T-cell (primary cell): ENCODE data around the gene VPS50. TPM values are rescaled to one million over a fixed set of nuclear protein-coding genes. Genes with fewer than 3 reads are reported as not detected.
"Not testable (repeated sequence)": the region's sequence is repeated elsewhere in the genome, so short reads cannot be mapped to it uniquely, and the experiment has no call there.

ENCODE experiments used
- ATAC-seq, 4 experiments: fragments of 200-7000 bp in 3 of 4; fragments of 150-1000 bp in 1 of 4; cut with Tn5 transposase; replicated peaks in 1 of 4; 1 replicate in 3 of 4; 2 replicates in 1 of 4; pipeline ENCODE4 v1.10.0; 2021; ENCODE audit warnings: moderate library complexity in 3 of 4, mild to moderate bottlenecking in 2 of 4, moderate number of reproducible peaks in 1 of 4
- CTCF ChIA-PET, 2 donors: fragments of 300-600 bp; sonication (Branson Sonifier 250); formaldehyde crosslinking; loops; one replicate each; lab custom pipeline; 2022; ENCODE audit warnings: antibody characterized with exemption in 2 of 2; lab: Charles Lee
- POLR2A ChIA-PET, 2 donors: fragments of 300-600 bp; sonication (Branson Sonifier 250); formaldehyde crosslinking; loops; one replicate each; lab custom pipeline; 2022; ENCODE audit warnings: antibody characterized with exemption in 2 of 2; lab: Charles Lee
- DNase-seq, 35 experiments: peaks; one replicate each; pipeline versions ENCODE4 v3.0.0 to v3.0.0-alpha.2; 2013 to 2023
- H3K27ac ChIP-seq: one replicate; pipeline ENCODE4 v1.5.1; 2013; ENCODE audit warnings: low read length
- H3K27me3 ChIP-seq, 2 experiments: replicated peaks in 1 of 2; 1 replicate in 1 of 2; 2 replicates in 1 of 2; pipeline versions ENCODE4 v1.6.1 to v1.7.0; 2013; ENCODE audit warnings: low read length in 1 of 2, mixed read lengths in 1 of 2; ENCODE audit not compliant: control insufficient read depth in 2 of 2, insufficient read depth in 2 of 2; ENCODE audit errors: extremely low read depth in 1 of 2
- H3K36me3 ChIP-seq, 2 donors: 1 replicate in 1 of 2; 2 replicates in 1 of 2; pipeline versions ENCODE4 v1.6.1 to v1.7.0; 2013; ENCODE audit warnings: low read length in 1 of 2; ENCODE audit not compliant: control insufficient read depth in 2 of 2, insufficient read depth in 1 of 2; ENCODE audit errors: extremely low read depth in 1 of 2
- H3K4me1 ChIP-seq, 2 experiments: 1 replicate in 1 of 2; 2 replicates in 1 of 2; pipeline versions ENCODE4 v1.6.1 to v1.7.0; 2013; ENCODE audit warnings: low read length in 2 of 2, mixed read lengths in 1 of 2; ENCODE audit not compliant: insufficient read depth in 2 of 2, control insufficient read depth in 1 of 2; ENCODE audit errors: extremely low read depth in 1 of 2
- H3K4me3 ChIP-seq, 2 donors: 1 replicate in 1 of 2; 2 replicates in 1 of 2; pipeline versions ENCODE4 v1.5.1 to v1.7.0; 2013; ENCODE audit warnings: mild to moderate bottlenecking in 2 of 2, low read length in 1 of 2, moderate library complexity in 1 of 2; ENCODE audit not compliant: control insufficient read depth in 1 of 2; ENCODE audit errors: extremely low read depth in 1 of 2
- H3K9me3 ChIP-seq: 2 replicates; pipeline ENCODE4 v1.7.0; 2013
- H3K27ac Mint-ChIP-seq, 2 donors: one replicate each; pipeline ENCODE4 v1.8.0; 2020 to 2021; ENCODE audit warnings: mild to moderate bottlenecking in 2 of 2, mixed read lengths in 2 of 2
- H3K27me3 Mint-ChIP-seq, 2 donors: one replicate each; pipeline ENCODE4 v1.8.0; 2021 to 2022; ENCODE audit warnings: mixed read lengths in 2 of 2
- H3K36me3 Mint-ChIP-seq: one replicate; pipeline ENCODE4 v1.8.0; 2021; ENCODE audit warnings: mixed read lengths
- H3K4me1 Mint-ChIP-seq, 3 donors: one replicate each; pipeline ENCODE4 v1.8.0; 2020 to 2022; ENCODE audit warnings: mixed read lengths in 3 of 3, mild to moderate bottlenecking in 1 of 3
- H3K4me3 Mint-ChIP-seq, 3 donors: one replicate each; pipeline ENCODE4 v1.8.0; 2020 to 2022; ENCODE audit warnings: mild to moderate bottlenecking in 3 of 3, mixed read lengths in 3 of 3, moderate library complexity in 3 of 3
- H3K9me3 Mint-ChIP-seq, 3 donors: one replicate each; pipeline ENCODE4 v1.8.0; 2020 to 2022; ENCODE audit warnings: mixed read lengths in 3 of 3
- WGBS: methylation state at CpG from one replicate; pipeline ENCODE4 v1.1.5; 2013; ENCODE audit warnings: missing lambda C conversion rate; ENCODE audit not compliant: insufficient coverage; 5-methylcytosine and 5-hydroxymethylcytosine counted together
- total RNA-seq, 35 experiments: library from RNA in 6 of 35; stranded (reverse) in 6 of 35; fragments of 120-200 nt in 1 of 35; gene quantifications; one replicate each; pipeline versions ENCODE4 v1.2.1 to v1.2.4 and lab custom pipeline; 2013 to 2026

VPS50 gene
- total RNA-seq, 5 donors from 2014 or later (not counting 1 experiment from before 2014, with no cell fraction given) = 27.8 to 35.4 (median 31.1) TPM

DNA sequence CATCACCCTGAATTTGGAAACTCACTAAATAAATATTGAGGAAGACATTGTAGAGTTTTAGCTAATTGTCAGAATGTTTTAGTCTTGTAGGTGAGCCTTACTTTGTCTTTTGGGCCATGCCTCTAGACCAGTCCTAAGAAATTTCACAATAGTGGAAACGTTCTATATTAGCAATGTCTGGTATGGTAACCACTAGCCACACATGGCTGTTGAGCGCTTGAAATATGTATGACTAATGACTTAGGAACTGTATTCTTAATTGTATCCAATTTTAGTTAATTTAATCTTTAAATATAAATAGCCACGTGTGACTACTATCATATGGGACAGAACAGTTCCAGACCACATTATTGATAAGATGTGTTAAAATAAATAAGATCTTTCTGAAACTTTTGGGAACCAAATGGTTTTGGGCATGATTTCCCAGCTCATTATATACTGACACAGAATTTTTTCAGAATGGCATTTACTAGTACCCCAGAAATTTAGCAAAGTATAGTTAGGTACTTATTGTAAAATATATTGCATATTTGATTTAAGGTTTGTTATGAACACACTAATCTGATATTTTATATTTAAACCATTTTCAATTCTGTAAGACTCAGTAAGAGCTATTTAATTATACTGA lies 95.0 kb downstream of the VPS50 start:
- DNase-seq = no peak
- no peak for ATAC-seq
- H3K27ac Mint-ChIP-seq = no peak overlapping the region
- no peak overlapping the region for H3K4me3 Mint-ChIP-seq
- no peak overlapping the region for H3K27ac ChIP-seq
- WGBS = no CpG with 5 or more reads among the region's 3 CpGs
- H3K27me3 ChIP-seq = no peaks in the 10 kb centered on the region
- ChIA-PET CTCF (interaction anchor here in 1 of 2 donors (0.6 kb wide), 1 partner anchor 331 kb away, joined by 3 read pairs; no protein-coding TSS in a partner anchor), POLR2A (no interaction called here)
- no peaks in the 10 kb centered on the region for H3K9me3 ChIP-seq
- H3K27me3 Mint-ChIP-seq = no peaks in the 10 kb centered on the region
- H3K36me3 Mint-ChIP-seq = peaks cover 33% of the 10 kb centered on the region
- H3K36me3 ChIP-seq = peaks cover 0 to 2% of the 10 kb centered on the region in 2 donors
- no peak overlapping the region for H3K4me3 ChIP-seq
- H3K9me3 Mint-ChIP-seq = no peaks in the 10 kb centered on the region
- H3K4me1 ChIP-seq = no peaks in the 10 kb centered on the region
- no peaks in the 10 kb centered on the region for H3K4me1 Mint-ChIP-seq

DNA sequence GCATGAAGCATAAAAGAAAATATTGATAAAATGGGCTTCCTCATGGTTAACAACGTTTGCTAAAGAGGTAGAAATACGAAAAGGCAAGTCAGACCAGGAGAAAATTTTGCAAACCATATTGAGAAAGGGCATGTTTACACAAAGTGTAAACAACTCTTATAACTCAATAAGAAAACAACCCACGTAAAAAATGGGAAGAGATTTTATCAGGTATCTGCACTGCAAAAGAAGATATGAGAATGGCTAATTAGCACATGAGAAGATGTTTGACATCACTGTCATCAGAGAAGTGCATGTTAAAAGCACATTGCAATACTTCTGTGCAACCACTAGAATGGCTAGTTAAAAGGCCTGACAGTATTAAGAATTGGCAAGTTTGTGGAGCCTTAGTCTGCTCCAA lies 99.5 kb downstream of the VPS50 start:
- no peaks in the 10 kb centered on the region for H3K9me3 Mint-ChIP-seq
- H3K27me3 Mint-ChIP-seq = no peaks in the 10 kb centered on the region
- DNase-seq (no peak), ATAC-seq (no peak)
- Histone ChIP-seq H3K4me1 (no peaks in the 10 kb centered on the region), H3K27me3 (no peaks in the 10 kb centered on the region), H3K27ac (no peak overlapping the region), H3K4me3 (no peak overlapping the region), H3K36me3 (no peaks in the 10 kb centered on the region), H3K9me3 (no peaks in the 10 kb centered on the region)
- H3K4me1 Mint-ChIP-seq = no peaks in the 10 kb centered on the region
- no peak overlapping the region for H3K4me3 Mint-ChIP-seq
- H3K27ac Mint-ChIP-seq = no peak overlapping the region
- POLR2A ChIA-PET = no interaction called here
- H3K36me3 Mint-ChIP-seq = peaks cover 44% of the 10 kb centered on the region
- no CpG with 5 or more reads among the region's 3 CpGs for WGBS
- CTCF ChIA-PET = no interaction called here

DNA sequence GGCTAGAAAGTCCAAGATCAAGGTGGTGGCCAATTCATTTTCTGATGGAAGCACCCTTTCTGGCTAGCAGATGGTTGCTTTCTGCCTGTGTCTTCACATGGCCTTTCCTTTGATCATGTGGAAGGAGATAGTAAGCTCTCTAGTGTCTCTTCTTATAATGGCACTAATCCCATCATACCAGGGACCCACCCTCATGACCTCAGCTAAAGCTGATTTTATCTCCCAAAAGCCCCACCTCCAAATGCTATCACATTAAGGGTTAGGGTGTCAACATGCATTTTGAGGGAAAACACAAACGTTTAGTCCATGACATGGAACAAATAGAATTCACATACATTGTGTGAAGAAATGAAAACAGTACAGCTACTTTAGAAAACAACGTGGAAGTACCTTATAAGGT lies 100.0 kb downstream of the VPS50 start:
- Histone ChIP-seq H3K4me3 (no peak overlapping the region), H3K9me3 (no peaks in the 10 kb centered on the region), H3K27ac (no peak overlapping the region), H3K4me1 (no peaks in the 10 kb centered on the region), H3K27me3 (no peaks in the 10 kb centered on the region), H3K36me3 (no peaks in the 10 kb centered on the region)
- ChIA-PET POLR2A (no interaction called here), CTCF (no interaction called here)
- Mint-ChIP-seq H3K36me3 (peaks cover 44% of the 10 kb centered on the region), H3K27ac (no peak overlapping the region), H3K4me1 (no peaks in the 10 kb centered on the region), H3K9me3 (no peaks in the 10 kb centered on the region), H3K4me3 (no peak overlapping the region), H3K27me3 (no peaks in the 10 kb centered on the region)
- no peak for DNase-seq
- ATAC-seq = no peak
- no CpG with 5 or more reads among the region's 2 CpGs for WGBS

DNA sequence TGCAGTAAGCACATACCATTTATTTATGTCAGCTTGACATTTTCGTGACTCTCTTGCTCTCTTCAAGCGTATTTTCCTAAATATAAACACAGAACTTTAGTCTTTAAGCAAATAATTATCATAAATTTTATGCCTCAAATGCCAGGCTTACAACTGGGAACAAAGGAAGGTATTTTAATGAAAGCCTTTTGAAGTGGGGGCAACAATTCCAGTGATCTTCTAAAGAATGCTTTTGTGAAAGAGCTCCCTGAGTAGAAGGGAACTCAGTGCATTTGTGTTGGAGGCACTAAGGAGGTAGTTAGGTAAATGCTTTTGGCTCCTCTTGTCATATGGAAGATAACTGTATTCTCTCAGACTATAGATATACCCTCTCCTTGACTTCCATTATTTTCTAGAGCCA lies 104.9 kb downstream of the VPS50 start:
- peaks cover 69% of the 10 kb centered on the region for H3K36me3 Mint-ChIP-seq
- Histone ChIP-seq H3K27me3 (no peaks in the 10 kb centered on the region), H3K4me3 (no peak overlapping the region), H3K4me1 (no peaks in the 10 kb centered on the region), H3K27ac (no peak overlapping the region), H3K9me3 (no peaks in the 10 kb centered on the region), H3K36me3 (peaks cover 7 to 23% of the 10 kb centered on the region in 2 donors)
- H3K4me3 Mint-ChIP-seq = no peak overlapping the region
- no CpG with 5 or more reads among the region's 2 CpGs for WGBS
- H3K9me3 Mint-ChIP-seq = peaks cover 0 to 3% (median 0%) of the 10 kb centered on the region in 3 donors
- ChIA-PET POLR2A (no interaction called here), CTCF (no interaction called here)
- no peaks in the 10 kb centered on the region for H3K4me1 Mint-ChIP-seq
- H3K27ac Mint-ChIP-seq = no peak overlapping the region
- H3K27me3 Mint-ChIP-seq = no peaks in the 10 kb centered on the region
- ATAC-seq (no peak), DNase-seq (no peak)

DNA sequence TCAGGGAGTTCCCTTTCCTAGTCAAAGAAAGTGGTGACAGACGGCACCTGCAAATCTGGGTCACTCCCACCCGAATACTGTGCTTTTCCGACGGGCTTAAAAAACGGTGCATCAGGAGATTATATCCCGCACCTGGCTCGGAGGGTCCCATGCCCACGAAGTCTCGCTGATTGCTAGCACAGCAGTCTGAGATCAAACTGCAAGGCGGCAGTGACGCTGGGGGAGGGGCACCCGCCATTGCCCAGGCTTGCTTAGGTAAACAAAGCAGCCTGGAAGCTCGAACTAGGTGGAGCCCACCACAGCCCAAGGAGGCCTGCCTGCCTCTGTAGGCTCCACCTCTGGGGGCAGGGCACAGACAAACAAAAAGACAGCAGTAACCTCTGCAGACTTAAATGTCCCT lies 110.0 kb downstream of the VPS50 start:
- H3K27me3 Mint-ChIP-seq, H3K4me1 Mint-ChIP-seq, H3K4me3 ChIP-seq, H3K4me3 Mint-ChIP-seq, H3K27ac Mint-ChIP-seq, H3K27ac ChIP-seq, H3K27me3 ChIP-seq, H3K9me3 ChIP-seq, CTCF ChIA-PET, H3K9me3 Mint-ChIP-seq, H3K4me1 ChIP-seq, POLR2A ChIA-PET, DNase-seq, ATAC-seq: not testable (repeated sequence)
- H3K36me3 Mint-ChIP-seq = peaks cover 46% of the 10 kb centered on the region
- 100% methylated on average over 7 of the region's 13 CpGs for WGBS
- H3K36me3 ChIP-seq = peaks cover 7 to 23% of the 10 kb centered on the region in 2 donors

DNA sequence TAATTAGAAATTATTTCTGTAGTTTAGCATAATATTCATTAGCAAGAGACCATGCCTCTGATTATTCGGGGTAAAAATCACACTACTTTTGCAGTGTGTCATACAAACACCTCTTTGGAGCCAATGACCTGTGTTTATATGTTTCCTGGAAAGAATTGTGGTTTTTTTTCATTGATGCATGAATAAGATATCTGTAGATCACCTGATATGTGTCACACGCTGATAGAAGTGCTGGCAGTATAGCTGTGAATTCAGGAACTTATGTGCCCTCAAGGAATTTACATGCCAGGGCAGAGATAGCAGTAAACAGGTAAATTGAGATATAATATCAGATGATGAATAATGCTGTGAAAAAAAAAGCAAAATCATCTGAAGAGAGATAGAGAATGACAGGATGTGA lies 118.2 kb downstream of the VPS50 start:
- H3K27ac Mint-ChIP-seq = peak overlapping the region in 1 of 2 donors; percentile 30
- no peak for ATAC-seq
- no peak overlapping the region for H3K4me3 Mint-ChIP-seq
- Histone ChIP-seq H3K9me3 (no peaks in the 10 kb centered on the region), H3K27me3 (no peaks in the 10 kb centered on the region), H3K4me1 (no peaks in the 10 kb centered on the region), H3K27ac (no peak overlapping the region), H3K4me3 (no peak overlapping the region), H3K36me3 (peaks cover 6 to 8% of the 10 kb centered on the region in 2 donors)
- no peak for DNase-seq
- peaks cover 0 to 3% (median 0%) of the 10 kb centered on the region in 3 donors for H3K4me1 Mint-ChIP-seq
- WGBS = 70% methylated on average over 1 of the region's 2 CpGs
- POLR2A ChIA-PET = interaction anchor here in 1 of 2 donors (0.6 kb wide), 1 partner anchor 190 kb away, joined by 3 read pairs; no protein-coding TSS in a partner anchor
- CTCF ChIA-PET = interaction anchor here in 1 of 2 donors (0.6 kb wide), 1 partner anchor 564 kb away, joined by 3 read pairs; no protein-coding TSS in a partner anchor
- peaks cover 35% of the 10 kb centered on the region for H3K36me3 Mint-ChIP-seq
- H3K9me3 Mint-ChIP-seq = no peaks in the 10 kb centered on the region
- H3K27me3 Mint-ChIP-seq = no peaks in the 10 kb centered on the region
